Right cardiac atrium (tissue), 5 donors: ENCODE data around the gene FSTL4. TPM values are rescaled to one million over a fixed set of nuclear protein-coding genes. Genes with fewer than 3 reads are reported as not detected.

Experiments used
- ATAC-seq, 2 donors: fragments of 200-7000 bp; cut with Tn5 transposase; one replicate each; pipeline versions ENCODE4 v1.8.0 to v1.9.1; 2020; ENCODE audit warnings: moderate library complexity in 2 of 2, mild to moderate bottlenecking in 1 of 2
- DNase-seq, 3 donors: peaks; one replicate each; pipeline ENCODE4 v3.0.0-alpha.2; 2020
- H3K27ac ChIP-seq: one replicate; pipeline ENCODE4 v1.5.1; 2013; ENCODE audit warnings: mild to moderate bottlenecking, low read length, control low read depth, moderate library complexity
- H3K27me3 ChIP-seq: one replicate; pipeline ENCODE4 v1.6.1; 2013; ENCODE audit not compliant: control insufficient read depth, insufficient read depth
- H3K4me1 ChIP-seq: one replicate; pipeline ENCODE4 v1.6.1; 2013; ENCODE audit warnings: low read length; ENCODE audit not compliant: control insufficient read depth, insufficient read depth
- H3K4me3 ChIP-seq: one replicate; pipeline ENCODE4 v1.5.1; 2013; ENCODE audit warnings: low read length, control low read depth
- H3K9me3 ChIP-seq: one replicate; pipeline ENCODE4 v1.6.1; 2013; ENCODE audit warnings: low read length; ENCODE audit not compliant: control insufficient read depth
- WGBS: extraction: QIAGEN DNeasy Blood & Tissue Kit; methylation state at CpG from one replicate; pipeline ENCODE4 v1.1.7; 2013; 5-methylcytosine and 5-hydroxymethylcytosine counted together
- intact Hi-C, 4 donors: fragments of 100-400 bp; cut with DNase I; formaldehyde crosslinking; loops; one replicate each; pipeline versions ENCODE4 v1.11.0 to v1.14.0; 2022 to 2023
- polyA plus RNA-seq: library from polyadenylated mRNA; stranded (reverse); fragments of 200-250 nt; gene quantifications from one replicate; pipeline ENCODE4 v1.2.3, GENCODE V29; 2013
- total RNA-seq, 4 donors: library from RNA; stranded (reverse); fragmentation: NEBNext Ultra II Directional; extraction: Animal tissue kit (Norgen Biotek cat#: 25700); gene quantifications; one replicate each; pipeline ENCODE4 v1.2.1, GENCODE V29; 2021
- donor health status: healthy with polysubstance abuse.
- donor health status: DM: no; HTN: yes; CAD: no.
- donor health status: DM: no; HTN: no; CAD: no.
- donor health status: DM: no; HTN: yes; CAD: no; lungs with severe emphysema.
- donor health status: DM: yes; HTN: yes; CAD: no.

Gene FSTL4
- total and polyA plus RNA-seq, 5 donors = not detected

DNA sequence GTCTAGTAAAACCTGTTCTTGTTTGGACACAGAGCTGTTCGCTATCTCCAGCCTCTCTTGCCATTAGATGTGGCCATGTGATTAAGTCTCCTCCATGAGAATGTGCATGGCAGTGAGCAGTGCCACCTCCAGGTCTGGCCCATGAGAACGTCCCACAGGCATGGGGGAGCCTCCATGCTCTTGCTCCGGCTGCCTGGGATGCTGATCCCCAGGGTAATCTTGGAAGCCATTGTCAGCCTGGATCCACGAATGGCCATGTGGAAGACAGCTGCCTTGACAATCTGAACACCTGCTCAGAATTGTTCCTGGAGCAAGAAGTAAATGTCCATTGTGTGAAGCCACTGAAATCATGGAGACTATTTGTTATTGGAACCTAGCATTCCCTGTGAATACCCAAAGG is 83.5 kb downstream of the FSTL4 start:
- Histone ChIP-seq H3K27ac (no peak overlapping the region), H3K4me1 (peaks cover 4% of the 10 kb centered on the region), H3K4me3 (no peak overlapping the region), H3K27me3 (no peaks in the 10 kb centered on the region), H3K9me3 (no peaks in the 10 kb centered on the region)
- ATAC-seq (no peak), DNase-seq (no peak)
- intact Hi-C loops = no loop called here
- 77% methylated on average over 4 of the region's 4 CpGs for WGBS

GRCh38 chr5:133527311-133527710 is 85.0 kb downstream of the FSTL4 start:
- no peak overlapping the region for H3K4me3 ChIP-seq
- H3K4me1 ChIP-seq = peaks cover 4% of the 10 kb centered on the region
- no peak overlapping the region for H3K27ac ChIP-seq
- H3K27me3 ChIP-seq = no peaks in the 10 kb centered on the region
- no peaks in the 10 kb centered on the region for H3K9me3 ChIP-seq
- intact Hi-C loops = no loop called here
- WGBS = 36% methylated on average over 2 of the region's 2 CpGs
- ATAC-seq (no peak), DNase-seq (no peak)

GRCh38 chr5:133526368-133526767 is 86.0 kb downstream of the FSTL4 start:
- ATAC-seq (no peak), DNase-seq (no peak)
- Histone ChIP-seq H3K4me3 (no peak overlapping the region), H3K27ac (no peak overlapping the region), H3K4me1 (no peaks in the 10 kb centered on the region), H3K9me3 (no peaks in the 10 kb centered on the region), H3K27me3 (no peaks in the 10 kb centered on the region)
- intact Hi-C loops = no loop called here
- WGBS = 80% methylated on average over 7 of the region's 7 CpGs

GRCh38 chr5:133525126-133525525 is 87.2 kb downstream of the FSTL4 start:
- 65% methylated on average over 3 of the region's 3 CpGs for WGBS
- no peaks in the 10 kb centered on the region for H3K27me3 ChIP-seq
- no peak overlapping the region for H3K27ac ChIP-seq
- ATAC-seq (no peak), DNase-seq (no peak)
- no peak overlapping the region for H3K4me3 ChIP-seq
- H3K9me3 ChIP-seq = no peaks in the 10 kb centered on the region
- intact Hi-C loops = no loop called here
- H3K4me1 ChIP-seq = no peaks in the 10 kb centered on the region

- intact Hi-C loops = no loop called here
- Histone ChIP-seq H3K27me3 (no peaks in the 10 kb centered on the region), H3K9me3 (no peaks in the 10 kb centered on the region), H3K27ac (no peak overlapping the region), H3K4me3 (no peak overlapping the region), H3K4me1 (no peaks in the 10 kb centered on the region)
- no peak for ATAC-seq
- WGBS = 89% methylated on average over 4 of the region's 4 CpGs
- DNase-seq = no peak
Measured at GRCh38 chr5:133524666-133525065, 87.7 kb downstream of the FSTL4 start.

- 85% methylated on average over 12 of the region's 12 CpGs for whole genome bisulfite sequencing
Measured at GRCh38 chr5:133523961-133524586, 88.3 kb downstream of the FSTL4 start.

GRCh38 chr5:133523013-133523658 is 89.2 kb downstream of the FSTL4 start:
- 79% methylated on average over 9 of the region's 9 CpGs for WGBS
- no peaks in the 10 kb centered on the region for H3K4me1 ChIP-seq
- no peaks in the 10 kb centered on the region for H3K9me3 ChIP-seq
- H3K4me3 ChIP-seq = no peak overlapping the region
- no peak overlapping the region for H3K27ac ChIP-seq
- ATAC-seq = no peak
- no peaks in the 10 kb centered on the region for H3K27me3 ChIP-seq
- intact Hi-C loops = no loop called here
- DNase-seq = no peak

More at GRCh38 chr5:133523961-133524586, 88.3 kb downstream of the FSTL4 start:
- Histone ChIP-seq H3K4me1 (no peaks in the 10 kb centered on the region), H3K27ac (no peak overlapping the region), H3K27me3 (no peaks in the 10 kb centered on the region), H3K4me3 (no peak overlapping the region), H3K9me3 (no peaks in the 10 kb centered on the region)
- ATAC-seq (no peak), DNase-seq (no peak)
- intact Hi-C loops = no loop called here

DNA sequence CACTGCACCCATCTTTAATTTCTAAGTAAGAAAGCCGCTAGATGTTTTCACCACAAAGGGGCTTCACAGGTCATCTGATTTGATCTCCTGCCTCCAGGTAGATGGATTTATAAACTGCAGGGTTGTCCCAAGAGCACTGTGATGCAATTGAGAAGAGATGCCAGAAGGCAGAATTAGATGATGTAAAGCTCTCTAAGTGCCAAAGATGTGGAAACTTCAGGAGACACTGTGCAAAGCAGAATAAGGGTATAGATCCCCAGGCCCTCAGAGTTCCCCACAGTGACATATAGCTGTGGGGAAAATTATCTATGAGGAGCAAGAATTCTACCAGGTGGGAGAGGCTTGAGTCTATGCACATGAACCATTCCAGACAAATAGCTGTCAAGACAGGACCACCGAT is 90.5 kb downstream of the FSTL4 start:
- ATAC-seq (no peak), DNase-seq (no peak)
- Histone ChIP-seq H3K27me3 (no peaks in the 10 kb centered on the region), H3K27ac (no peak overlapping the region), H3K4me1 (no peaks in the 10 kb centered on the region), H3K4me3 (no peak overlapping the region), H3K9me3 (no peaks in the 10 kb centered on the region)
- intact Hi-C loops = no loop called here
- WGBS = 85% methylated on average over 2 of the region's 2 CpGs

GRCh38 chr5:133520991-133521706 is 91.2 kb downstream of the FSTL4 start:
- intact Hi-C loops = no loop called here
- Histone ChIP-seq H3K9me3 (no peaks in the 10 kb centered on the region), H3K4me1 (no peaks in the 10 kb centered on the region), H3K4me3 (no peak overlapping the region), H3K27me3 (no peaks in the 10 kb centered on the region), H3K27ac (no peak overlapping the region)
- ATAC-seq = no peak
- WGBS = 57% methylated on average over 2 of the region's 2 CpGs
- no peak for DNase-seq

DNA sequence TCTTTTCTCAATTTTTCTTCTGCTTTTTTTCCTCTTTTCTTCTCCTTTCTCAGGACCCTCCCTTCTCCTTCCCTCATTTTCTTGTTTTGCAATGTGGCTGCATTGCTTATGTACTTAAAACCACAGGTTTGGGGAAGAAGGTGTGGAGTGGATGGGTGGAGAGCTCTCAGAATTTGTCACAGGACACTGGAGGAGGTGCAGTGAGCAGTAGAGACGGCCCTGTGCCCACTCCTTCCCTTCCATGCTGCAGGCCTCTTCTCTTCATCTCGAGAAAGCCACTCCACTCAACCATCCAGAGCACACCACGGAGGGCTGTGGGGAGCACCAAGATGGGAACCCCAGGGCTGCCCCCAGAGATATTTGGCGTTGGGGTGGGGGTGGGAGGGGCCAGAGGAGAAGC is 92.3 kb downstream of the FSTL4 start:
- ATAC-seq (no peak), DNase-seq (no peak)
- WGBS = 52% methylated on average over 4 of the region's 4 CpGs

GRCh38 chr5:133519191-133519590 is 93.2 kb downstream of the FSTL4 start:
- Histone ChIP-seq H3K9me3 (no peaks in the 10 kb centered on the region), H3K4me3 (no peak overlapping the region), H3K27ac (no peak overlapping the region), H3K4me1 (no peaks in the 10 kb centered on the region), H3K27me3 (no peaks in the 10 kb centered on the region)
- no peak for ATAC-seq
- intact Hi-C loops = no loop called here
- 85% methylated on average over 8 of the region's 8 CpGs for WGBS
- DNase-seq = no peak

More for the DNA sequence above, 92.3 kb downstream of the FSTL4 start:
- no peaks in the 10 kb centered on the region for H3K9me3 ChIP-seq
- H3K27me3 ChIP-seq = no peaks in the 10 kb centered on the region
- H3K27ac ChIP-seq = no peak overlapping the region
- H3K4me1 ChIP-seq = no peaks in the 10 kb centered on the region
- intact Hi-C loops = no loop called here
- no peak overlapping the region for H3K4me3 ChIP-seq
